Non-pigmented ciliary epithelial cell (primary cell): Measurements from ENCODE around the gene MRPS23.

Experiments used
- DNase-seq: peaks from one replicate; pipeline ENCODE4 v3.0.0-alpha.2; 2010; ENCODE audit warnings: low read depth

The MRPS23 gene

DNA sequence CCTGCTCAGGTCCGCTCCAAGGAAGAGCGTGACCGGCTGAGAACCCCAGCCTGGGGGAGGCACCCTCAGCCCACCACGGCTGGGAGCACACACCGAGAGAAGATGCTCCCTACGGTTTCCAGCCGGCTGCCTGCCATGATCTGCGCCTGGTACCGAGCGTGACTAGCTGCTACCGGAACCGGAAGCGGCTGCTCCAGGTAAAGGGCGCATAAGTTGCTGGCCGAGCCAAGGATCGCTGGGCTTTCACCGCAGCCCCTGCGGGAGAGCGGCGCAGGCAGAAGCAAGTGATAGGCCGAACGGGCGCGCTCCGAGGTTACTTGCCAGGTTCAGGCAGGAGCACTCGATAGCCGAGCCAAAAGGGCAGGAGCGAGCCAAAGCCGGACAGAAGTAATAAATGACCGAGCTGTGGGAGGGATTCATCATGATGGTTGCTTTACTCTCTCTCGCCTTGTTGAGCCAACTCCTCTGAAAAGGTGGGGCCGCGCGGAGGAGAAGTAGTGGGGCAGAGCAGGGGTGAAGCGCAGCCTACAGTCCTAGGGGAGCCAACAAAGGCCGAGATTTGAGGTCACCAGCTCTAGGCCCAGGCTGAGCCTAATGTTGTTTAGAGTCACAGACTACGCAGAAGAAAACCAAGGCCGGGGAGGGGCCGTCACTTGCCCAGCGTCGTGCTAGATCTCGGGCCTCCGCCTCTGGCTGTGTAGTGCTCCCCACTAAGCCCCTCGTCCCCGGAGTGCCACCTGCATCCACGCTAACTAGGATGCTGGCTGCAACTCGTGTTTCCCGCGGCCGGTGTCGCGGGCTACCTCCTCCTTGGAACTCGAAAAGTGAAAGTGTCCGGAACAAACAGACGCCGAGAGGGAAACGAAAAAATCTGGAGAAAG, at the start of gene MRPS23:
Gene MRPS23, minus strand, starts transcription at position 171 of the 881 bp plus-strand sequence. Its CDS starts 34 bp downstream, at position 137.
- peak; percentile 95 for DNase-seq

GRCh38 chr17:57899391-57899790, 49.5 kb upstream of the MRPS23 start:
- DNase-seq = no peak

DNA sequence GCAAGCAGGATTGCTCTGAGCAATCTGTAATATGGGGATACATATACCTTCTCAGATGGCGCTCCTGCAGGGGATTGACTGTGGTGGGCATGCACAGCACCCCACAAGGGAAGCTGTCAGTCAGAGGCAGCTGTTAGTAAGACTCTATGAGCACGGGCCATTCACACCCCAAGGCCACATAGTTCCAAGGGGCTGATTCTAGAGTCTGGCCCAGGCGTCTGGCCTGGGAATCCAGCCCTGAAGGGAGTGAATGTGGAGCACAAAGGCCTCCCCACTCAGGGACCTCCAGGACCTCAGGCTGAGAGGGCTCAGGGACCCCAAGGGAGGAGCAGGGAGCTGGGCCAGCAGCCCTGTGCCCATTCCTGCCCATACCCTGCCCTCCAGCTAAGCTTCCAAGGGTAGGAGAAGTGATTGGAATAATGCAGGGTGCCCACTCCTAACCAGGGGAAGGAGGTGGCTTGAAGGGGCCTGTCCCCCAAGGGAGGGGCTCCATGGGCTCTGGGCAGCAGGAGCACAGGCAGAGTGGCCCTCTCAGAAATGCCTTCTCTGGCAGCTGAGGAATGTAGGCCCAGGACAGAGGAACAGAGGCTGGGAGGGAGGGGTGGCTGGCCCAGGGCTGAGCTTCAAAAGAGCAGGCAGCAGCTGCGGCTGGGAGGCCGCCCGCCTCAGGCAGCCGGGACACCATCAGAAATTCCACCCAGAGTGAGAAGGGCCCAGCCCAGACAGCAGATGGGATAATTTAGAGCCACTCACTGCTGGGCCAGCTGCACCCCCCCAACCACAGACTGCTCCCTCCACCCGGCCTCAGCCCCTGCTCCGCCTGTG, 48.9 kb upstream of the MRPS23 start:
- no peak for DNase-seq

- no peak for DNase-seq
Measured at GRCh38 chr17:57895382-57896060, 45.7 kb upstream of the MRPS23 start.

DNA sequence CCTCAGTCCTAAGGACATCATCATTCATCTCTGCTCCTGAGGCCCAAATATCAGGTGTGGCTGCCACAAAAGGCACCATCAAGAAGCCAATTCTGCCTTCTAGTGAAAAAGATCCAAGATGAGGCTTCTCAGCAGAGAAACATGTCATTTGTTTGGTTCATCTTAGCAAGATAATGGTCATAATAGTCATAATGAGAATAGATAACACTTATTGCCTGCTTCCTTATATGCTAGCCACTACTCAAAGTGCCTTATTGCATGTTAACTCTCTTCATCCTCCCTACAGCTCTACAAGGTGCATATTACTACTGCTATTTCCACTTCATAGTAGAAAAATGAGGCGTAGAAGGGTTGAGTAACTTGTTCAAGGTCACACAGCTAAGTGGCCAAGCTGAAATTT, 45.0 kb upstream of the MRPS23 start:
- DNase-seq = no peak

GRCh38 chr17:57892820-57893595, 43.2 kb upstream of the MRPS23 start:
- DNase-seq = peak; percentile 89

DNA sequence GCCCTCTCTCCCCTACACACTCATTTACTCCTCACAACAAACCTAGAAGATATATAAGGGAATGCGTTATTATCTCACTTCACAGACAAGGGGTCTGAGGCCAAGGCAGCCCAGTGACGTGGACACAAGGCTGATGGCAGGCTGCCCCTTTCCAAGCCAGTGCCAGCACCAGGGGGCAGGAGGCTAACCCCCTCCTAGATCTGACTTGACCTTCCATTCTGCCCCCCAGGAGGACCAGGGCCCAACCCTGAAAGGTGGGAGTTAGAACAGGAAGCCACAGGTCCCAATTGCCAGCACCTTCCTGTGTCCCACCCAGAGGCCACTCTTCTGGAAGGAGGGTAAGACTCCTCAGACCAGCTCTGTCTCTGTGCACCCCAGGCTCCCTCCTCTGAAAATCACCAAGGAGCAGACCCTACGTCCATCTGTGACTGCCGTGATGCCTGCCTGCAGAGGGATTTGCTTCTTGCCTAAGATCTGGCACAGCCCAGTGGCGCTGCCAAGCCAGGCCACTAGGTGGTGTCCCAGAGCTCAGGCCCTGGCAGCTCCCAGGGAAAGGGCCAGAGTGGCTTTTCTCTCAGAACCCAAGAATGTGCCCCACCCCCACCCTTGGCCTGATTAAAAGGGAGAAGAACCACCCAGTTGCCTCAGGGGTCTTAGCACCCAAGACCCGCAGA, 42.4 kb upstream of the MRPS23 start:
- no peak for DNase-seq

DNA sequence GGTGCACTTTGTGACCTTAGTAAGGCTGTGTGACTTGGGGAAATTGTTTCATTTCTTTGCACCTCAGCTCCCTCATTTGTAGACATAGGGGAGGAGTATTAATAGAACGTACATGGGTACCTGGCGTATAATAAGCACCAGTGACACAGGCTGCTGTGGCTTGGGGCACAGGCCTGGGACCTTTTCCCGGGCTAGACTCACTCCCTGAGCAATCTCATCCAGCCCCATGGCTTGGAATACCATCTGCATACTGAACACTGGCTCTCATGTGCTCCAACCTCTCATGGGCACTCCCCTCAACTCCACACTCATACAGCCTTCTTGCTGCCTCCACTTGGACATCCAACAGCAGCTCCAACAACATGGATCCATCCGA, 41.0 kb upstream of the MRPS23 start:
- no peak for DNase-seq

- DNase-seq = no peak
Measured at GRCh38 chr17:57889892-57890856, 40.3 kb upstream of the MRPS23 start.

- DNase-seq = no peak
Measured at GRCh38 chr17:57889252-57889651, 39.4 kb upstream of the MRPS23 start.

- DNase-seq = no peak
Measured at GRCh38 chr17:57888311-57889216, 38.7 kb upstream of the MRPS23 start.

DNA sequence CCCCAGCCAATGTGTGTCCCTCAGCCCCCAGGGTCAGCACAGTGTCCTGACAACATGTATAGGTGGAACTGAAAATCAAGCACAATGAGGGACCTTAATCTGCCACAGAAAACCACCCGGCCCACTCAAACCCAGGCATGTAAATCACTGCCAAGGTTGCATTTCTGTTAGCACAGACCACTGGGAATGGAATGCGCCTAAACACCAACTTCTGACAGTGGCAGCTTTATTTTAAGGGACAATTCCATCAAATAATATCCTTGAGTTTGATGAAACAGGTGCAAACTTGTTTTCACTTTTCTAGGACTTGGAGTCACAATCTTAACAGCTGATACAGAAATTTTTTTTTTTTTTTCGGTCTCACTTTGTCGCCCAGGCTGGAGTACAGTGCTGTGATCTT, 37.3 kb upstream of the MRPS23 start:
- DNase-seq = no peak

DNA sequence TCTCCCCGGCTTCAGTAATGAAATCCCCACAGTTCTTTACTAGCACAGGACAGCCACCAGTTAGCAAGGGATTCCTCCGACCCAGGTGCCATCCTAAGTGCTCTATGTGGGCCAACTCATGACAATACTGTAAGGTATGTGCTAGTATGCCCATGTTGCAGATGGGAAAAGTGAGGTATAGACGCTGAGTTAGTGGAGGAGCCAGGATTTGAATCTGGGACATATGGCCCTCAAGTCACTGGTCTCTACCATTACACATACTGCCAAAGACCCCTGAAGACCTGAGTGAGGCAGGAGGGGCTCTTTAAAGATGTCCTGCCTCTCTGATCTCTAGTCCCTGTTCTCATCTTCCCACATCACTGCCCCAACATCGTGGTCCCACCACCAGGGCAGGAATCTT, 36.2 kb upstream of the MRPS23 start:
- DNase-seq = no peak

- DNase-seq = no peak
Measured at GRCh38 chr17:57885148-57885915, 35.5 kb upstream of the MRPS23 start.

DNA sequence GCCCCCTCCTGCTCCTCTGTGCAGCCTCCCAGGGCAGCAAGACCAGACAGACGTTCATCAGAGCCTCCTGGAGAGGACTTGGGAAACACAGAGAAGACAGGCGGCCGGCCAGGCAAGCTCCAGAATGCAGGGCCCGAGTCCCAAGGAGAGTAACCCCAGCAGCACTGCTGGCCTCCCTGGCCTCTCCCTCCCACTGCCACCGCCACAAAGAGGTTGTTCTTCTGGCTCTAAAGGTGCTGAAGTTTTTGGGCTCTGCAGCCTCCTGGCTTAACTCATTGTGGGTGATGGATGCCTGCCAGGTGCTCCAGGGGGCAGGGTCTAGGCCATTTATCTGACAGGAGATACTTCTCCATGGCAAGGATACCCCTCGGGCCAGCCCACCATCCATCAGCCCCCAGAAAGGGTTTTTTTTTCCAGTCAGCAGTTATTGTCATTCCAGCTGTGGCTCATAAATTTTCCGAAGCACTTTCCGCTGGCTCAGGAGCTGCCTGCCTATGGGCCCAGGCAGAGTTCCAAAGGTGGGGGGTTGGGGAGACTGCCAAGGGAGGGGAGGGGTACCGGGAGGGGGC, 32.0 kb upstream of the MRPS23 start:
- no peak for DNase-seq

GRCh38 chr17:57881143-57881542, 31.3 kb upstream of the MRPS23 start:
- peak; percentile 70 for DNase-seq

GRCh38 chr17:57880086-57880456, 30.2 kb upstream of the MRPS23 start:
- DNase-seq = no peak
